K562 (cell line): ENCODE data around the gene ING2.

Experiments
- ZNF146 ChIP-seq: IDR thresholded peaks from one replicate; pipeline ENCODE4 v1.6.1; 2018; ENCODE audit warnings: missing compliant biosample characterization; ENCODE audit not compliant: unreplicated experiment
- TF ChIP-seq, protein P1 (sequence below): fragments of 450-650 bp; IDR thresholded peaks from 2 replicates; pipeline ENCODE4 v1.6.1; 2017; ENCODE audit warnings: mild to moderate bottlenecking, moderate library complexity

DNA sequence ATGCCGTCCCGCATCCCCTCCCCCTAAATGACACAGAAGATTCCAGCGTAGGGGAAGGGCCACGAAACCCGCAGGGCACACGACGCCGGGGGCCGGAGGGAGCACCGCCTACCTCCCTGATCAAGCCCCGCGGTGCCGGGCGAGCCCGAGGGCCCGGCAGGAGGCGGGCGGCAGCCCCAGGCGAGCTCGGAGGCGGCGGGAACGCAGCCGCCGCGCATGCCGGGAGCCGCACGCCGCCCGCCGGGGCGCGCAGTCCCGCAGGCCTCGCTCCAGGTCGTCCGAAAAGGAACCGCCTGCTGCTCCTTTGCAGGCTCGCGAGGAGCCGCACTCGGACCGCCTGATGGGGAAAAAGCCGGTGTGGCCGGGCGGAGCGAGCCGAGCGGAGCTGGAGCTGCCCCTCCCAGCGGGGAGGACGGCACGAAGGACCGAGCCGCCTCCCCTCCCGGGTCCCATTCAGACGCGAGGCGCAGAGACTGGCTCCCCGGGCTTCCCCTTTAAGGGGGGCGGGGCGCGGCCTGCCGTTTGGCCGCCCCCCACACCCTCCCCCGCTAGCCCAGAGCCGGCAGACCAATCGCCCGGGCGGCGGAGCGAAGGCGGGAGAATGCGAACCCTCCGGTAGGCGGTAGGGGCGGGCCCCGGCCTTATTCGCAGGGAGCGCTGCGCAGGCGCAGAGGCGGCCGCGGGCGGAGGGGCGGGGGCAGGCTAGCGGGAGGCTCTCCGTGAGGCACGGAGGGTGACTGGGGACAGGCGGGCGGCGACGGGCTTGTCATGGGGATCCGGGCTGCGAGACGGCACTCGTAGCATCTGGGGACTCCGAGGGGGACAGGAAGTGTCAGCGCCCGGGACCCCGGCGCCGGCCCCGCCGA is 561 bp upstream of the ING2 start:
- no peak for TF ChIP-seq ZNF146 (CRISPR knock-in tag)
- TF ChIP-seq, protein P1, sequence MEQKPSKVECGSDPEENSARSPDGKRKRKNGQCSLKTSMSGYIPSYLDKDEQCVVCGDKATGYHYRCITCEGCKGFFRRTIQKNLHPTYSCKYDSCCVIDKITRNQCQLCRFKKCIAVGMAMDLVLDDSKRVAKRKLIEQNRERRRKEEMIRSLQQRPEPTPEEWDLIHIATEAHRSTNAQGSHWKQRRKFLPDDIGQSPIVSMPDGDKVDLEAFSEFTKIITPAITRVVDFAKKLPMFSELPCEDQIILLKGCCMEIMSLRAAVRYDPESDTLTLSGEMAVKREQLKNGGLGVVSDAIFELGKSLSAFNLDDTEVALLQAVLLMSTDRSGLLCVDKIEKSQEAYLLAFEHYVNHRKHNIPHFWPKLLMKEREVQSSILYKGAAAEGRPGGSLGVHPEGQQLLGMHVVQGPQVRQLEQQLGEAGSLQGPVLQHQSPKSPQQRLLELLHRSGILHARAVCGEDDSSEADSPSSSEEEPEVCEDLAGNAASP: no peak
